GM20431 (cell line): ENCODE measurements around the gene DGUOK.

Experiments
- in situ Hi-C: fragments of 300-500 bp; cut with MseI, MboI; formaldehyde crosslinking; loops from one replicate; pipeline ENCODE4 v1.15.0; 2020; ENCODE audit warnings: low sequenced_read_pairs; ENCODE audit not compliant: unreplicated experiment

Gene DGUOK

DNA sequence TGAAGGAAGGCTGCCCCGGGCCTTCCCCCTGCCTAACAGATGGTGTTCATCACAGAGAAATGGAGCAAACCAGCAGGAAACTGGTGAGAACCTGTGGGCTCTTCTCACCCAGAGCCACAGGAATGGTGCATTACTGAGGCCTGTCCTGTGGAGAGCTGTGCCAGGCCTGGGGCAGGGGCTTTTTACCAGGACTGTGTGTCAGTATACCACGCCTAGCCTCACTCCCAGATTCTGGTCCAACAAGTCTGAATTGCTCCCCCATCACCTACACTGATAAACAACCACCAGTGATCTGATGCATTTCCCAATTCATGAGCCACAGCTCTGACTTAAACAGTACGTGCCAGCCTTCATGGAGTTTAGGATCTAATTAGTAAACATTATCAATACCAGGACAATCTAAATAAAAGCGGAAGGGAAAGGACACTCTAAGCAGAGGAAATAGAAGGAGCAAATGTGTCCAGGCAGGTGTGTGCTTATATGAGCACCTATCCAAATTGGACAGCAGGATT is 8.9 kb upstream of the DGUOK start:
- in situ Hi-C loops, result loop anchor here (25.0 kb wide), 1 partner anchor 170 kb away; no protein-coding TSS in a partner anchor

DNA sequence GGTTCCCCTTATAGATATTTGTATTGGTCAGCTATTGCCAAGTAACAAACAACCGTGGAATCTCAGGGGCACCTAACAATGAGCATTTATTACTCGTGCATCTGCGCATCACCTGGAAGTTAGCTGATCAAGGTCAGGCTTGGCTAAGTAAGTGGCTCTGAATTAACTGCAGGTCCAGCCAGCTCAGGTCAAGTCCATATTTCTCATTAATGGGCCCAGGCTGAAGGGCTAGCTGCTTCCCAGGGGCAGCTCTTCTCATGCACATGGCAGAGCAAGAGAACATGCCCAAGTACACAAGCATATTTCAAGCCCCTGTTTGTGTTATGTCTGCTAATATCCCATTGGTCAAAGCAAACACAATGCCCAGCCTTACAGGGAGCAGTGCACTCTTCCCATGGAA is 7.8 kb upstream of the DGUOK start:
- in situ Hi-C loops, result loop anchor here (25.0 kb wide), 1 partner anchor 168 kb away; no protein-coding TSS in a partner anchor

DNA sequence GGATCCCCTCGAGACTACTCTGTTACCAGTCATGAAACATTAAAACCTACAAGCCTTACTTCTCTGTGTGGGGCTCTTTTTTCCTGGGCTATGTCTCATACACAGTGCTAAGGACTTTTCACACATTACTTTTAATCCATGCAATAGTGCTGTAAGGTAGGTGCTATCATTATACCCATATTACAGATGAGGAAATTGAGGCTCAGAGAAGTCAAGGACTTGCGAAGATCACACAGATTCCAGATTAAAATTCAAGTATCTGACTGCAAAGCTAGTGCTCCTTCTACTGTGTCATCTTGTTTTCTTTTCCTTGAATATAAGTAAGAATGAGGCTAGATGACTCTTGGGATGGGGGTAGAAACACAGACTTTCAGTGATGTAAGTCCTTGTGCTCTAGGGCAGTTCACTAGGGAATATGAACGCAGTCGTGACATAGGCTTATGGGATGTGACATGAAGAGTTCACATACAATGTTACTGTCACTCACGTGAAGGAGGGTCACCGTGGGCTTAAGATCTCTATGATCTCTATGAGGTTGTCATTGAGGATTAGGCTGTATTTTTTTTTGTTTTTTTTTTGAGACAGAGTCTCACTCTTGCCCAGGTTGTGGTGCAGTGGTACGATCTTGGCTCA is 7.0 kb upstream of the DGUOK start:
- in situ Hi-C loops, result loop anchor here (25.0 kb wide), 1 partner anchor 168 kb away; no protein-coding TSS in a partner anchor

DNA sequence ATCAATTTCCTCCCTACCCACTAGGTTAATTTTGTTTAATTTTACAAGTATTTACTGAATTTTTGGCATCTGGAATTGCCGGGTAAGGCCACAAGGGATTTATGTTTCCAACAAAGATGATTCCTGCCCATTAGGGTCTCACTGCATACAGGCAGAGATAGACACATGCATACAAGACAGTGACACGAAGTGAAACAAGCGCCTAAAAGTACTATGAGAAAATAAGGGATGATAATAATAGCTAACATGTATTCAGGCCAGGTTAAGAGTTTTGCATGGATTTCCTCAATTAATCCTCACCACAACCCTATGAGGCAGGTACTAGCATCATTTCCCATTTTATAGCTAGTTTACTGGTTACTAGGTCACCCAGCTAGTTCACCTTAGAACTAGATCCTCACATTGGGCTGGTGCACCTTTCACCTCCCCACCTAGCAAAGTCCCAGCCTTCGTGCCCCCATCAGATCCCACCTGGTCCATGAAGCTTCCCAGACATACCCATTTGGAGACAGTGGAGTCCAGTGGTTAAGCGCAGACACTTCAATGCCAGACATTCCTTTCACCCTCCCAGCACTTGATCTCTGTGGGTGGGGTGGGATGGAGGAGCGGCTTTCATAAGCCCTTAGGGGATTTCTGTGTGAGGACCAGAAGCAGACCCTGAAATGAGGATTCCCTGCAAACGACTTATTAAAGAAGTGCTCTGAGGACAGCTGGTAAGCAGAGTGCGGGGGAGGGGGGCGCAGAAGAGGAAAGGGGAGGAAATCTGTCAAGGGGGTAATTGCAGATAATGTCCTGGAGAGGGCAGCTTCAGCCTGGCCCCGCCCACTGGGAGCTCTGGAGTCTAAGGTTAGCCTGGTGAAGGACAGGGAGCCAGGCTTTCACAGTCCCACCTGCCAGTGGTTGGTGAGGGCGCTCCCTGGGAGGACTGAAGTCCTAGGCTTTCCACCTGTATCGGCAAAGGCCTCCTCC is 5.8 kb upstream of the DGUOK start:
- in situ Hi-C loops, result loop anchor here (25.0 kb wide), 1 partner anchor 166 kb away; no protein-coding TSS in a partner anchor

DNA sequence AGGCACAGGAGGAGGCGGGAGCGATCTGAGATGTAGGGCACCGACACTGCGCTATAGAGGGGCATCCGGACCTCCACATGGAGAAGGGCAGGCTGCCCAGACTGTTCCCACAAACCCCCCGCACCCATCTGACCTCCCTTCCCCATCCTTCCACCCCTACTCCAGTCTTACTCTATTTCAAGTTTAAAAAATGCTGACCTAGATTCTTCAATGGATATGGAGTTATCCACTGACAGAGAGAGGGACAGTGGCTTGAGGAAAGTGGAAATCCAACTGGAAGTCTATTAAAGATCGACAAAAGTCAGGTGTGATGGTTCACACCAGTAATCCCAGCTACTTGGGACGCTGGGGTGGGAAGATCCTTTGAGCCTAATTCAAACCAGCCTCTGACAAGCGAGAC is 5.1 kb upstream of the DGUOK start:
- in situ Hi-C loops, result loop anchor here (25.0 kb wide), 1 partner anchor 166 kb away; no protein-coding TSS in a partner anchor

DNA sequence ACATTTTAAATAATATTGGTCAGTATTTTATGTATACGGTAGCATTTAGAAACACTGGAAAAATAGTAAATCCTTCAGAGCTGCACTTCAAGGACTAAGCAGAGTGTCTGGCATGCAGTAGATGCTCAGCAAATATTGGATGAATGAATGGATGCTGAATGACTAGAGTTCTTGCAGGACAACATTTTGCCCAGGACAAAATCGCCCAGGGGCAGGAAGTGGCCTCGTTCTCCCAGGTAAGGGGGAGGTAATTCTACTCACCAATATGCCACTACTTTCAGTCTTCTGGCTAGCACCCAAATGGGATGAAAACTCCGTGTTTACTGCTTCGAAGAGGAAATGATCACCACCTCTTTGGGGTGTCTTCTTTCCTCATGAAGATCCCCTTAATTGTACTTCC is 4.0 kb upstream of the DGUOK start:
- in situ Hi-C loops, result loop anchor here (25.0 kb wide), 1 partner anchor 165 kb away; no protein-coding TSS in a partner anchor

DNA sequence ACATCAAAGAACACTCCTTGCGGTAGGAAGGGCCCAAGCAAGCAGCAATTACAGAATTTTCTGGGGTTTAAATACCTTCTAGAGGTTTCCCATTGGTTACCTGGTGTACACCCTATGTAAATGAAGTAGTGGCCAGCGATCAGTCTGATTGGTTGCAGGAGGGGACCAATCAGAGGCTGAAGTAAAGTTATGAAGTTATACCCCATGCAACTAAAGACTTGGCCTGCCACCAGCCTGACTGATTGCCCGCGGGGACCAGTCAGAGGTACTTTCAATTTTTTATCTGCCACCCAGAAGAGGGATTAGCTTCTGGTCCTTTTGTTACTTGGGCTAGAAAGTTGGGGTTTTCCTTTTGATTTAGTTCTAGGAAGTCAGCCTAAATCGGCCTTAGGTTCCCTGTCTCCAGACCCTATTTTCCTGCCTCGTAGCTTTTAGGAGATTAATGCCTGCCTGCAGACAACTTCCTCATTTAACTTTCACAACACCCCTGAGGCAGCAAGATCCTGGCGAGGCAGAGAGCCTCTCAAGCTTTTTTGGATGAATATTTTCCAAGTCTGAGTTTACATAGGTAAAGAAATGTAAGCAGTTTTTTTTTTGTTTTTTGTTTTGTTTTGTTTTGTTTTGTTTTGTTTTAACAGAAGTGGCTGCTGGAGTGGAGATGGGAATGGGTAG is 1.5 kb upstream of the DGUOK start:
- in situ Hi-C loops, result no loop called here

DNA sequence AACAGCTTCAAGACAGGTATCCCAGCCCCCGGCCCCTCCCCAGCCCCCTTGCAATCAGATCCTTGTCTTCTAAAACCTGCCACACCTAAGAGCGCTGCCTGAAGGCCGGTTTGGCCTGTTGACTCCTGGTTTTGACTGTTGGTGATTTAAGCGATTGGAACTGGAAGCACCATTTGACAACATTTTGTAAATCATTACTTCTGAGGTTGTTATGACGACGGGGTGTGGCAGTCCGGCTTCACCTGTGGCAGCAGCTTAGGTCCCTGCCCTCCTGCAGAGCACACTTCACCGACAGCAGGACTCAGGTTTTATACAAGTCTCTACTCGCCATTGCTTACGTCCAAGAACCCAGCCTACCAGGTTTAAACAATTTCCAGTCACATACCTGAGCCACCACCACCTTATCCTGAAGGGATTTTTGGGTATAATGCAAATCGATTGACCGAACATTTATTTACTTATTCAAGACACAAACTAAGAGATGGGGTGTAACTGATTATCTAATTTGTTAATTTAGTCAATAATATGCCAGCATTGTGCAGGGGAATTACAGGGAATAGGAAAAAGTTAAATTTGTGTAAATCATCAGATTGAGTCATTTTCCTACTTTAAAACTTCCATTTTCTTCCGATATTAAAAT is 707 bp upstream of the DGUOK start:
- in situ Hi-C loops, result no loop called here

DNA sequence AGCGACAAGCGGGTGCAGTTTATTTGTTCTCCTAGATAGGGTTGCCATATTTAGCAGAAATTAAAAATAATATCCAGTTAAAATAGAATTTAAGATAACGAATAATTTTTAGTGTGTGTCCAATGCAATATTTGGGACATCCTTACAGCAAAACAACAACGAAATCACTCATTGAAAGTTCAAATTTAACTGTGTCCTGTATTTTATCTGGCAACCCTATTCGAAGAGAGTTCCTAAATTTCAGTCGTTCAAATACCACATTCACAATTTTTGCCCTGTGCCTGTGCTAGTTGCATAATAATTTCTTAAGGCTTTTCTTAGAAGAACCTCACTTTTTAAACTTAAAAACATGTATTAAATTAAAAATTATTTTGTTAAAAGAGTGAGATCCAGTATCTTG is 664 bp downstream of the DGUOK start:
- in situ Hi-C loops, result no loop called here

DNA sequence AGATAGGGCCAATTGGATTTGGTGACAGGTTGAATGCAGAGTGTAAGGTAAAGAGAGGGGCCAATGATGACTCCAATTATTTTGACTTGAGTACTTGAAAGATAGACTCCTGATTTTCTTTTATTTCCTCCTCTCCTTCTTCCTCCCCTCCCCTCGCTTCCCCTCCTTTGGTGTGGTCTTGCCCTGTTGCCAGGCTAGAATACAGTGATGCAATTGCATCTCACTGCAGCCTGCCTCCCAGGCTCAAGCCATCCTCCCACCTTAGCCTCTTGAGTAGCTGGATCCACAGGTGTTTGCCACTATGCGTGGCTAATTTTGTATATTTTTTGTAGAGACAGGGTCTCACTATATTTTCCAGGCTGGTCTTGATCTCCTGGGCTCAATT is 2.3 kb downstream of the DGUOK start:
- in situ Hi-C loops, result no loop called here

DNA sequence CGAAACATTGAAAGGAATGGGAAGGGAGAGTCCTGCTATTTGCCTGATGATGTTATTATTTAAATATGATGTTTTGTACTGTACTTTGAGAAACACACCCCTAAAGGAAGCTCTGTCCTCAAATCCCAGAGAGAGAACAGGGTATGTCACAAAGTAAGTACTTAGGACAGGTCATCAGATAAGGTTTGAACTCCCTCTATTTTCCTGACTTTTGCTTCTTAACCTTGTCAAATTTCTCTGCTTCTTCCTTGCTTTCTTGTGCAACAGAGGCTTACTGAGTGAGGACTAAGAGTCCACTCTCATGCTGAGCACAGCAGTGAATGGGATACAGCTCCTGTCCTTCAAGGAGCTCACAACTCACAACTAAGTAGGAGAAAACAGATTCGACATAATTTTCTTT is 3.7 kb downstream of the DGUOK start:
- in situ Hi-C loops, result no loop called here

DNA sequence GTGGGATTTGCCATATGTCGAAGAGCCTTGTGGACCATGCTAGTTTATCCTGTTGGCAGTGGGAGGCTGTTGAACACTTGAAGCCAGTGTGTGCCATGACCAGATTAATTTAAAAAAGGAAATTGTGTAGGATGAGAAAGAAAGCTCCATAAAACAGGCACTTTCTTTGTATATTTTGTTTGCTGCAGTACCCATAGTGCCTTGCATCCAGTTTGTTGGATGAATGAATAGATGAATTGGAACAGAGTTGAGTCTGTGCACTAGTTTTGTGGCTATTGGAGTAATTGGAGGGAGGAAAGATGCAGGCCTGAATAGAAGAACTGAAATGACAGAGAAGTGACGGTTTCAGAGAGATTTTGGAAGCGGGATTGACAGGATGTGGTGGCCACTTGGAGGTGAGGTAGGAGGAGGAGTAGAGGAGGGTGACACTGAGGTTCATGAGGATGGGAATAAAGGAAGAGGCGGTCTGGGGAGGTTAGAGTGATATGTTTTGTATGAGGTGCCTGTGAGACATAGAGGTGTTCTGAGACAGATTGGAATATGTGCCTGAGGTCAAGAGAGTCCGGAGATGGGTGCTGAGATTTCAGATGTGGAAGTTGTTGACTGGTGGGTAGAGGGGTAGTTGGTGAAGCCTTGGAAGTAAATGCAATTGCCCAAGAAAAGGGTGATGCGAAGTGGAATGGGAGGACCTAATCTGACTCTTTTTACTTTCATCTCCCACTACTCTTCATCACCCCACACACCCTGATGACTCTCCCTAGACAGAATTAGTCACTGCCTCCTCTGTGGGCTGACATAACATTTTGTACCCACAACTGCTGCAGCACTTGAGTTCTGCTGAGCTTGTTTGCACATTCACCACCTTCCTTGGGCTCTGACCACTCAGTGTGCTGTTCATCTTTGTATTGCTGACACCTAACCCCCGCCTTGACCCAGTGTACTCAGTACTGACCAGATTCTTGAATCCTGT is 5.1 kb downstream of the DGUOK start:
- in situ Hi-C loops, result no loop called here

DNA sequence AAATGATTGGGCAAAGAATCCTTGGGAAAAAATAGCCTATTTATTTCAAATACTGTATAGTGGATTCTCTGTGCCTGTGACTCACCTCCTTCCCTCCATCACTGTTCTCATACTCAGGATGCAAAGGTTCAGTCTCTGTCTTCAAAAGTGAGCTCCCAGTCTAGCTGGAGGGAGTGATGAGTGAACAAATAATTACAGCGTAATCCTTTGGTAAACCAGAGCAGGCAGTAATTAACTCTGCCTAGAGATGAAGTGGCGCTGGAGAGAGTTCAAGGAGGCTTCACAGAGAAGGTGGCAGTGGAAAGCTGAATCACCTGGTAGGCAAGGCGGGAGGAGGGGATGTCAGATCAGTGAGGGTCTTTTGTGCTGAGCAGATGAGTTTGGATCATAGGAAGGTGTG is 6.5 kb downstream of the DGUOK start:
- in situ Hi-C loops, result no loop called here

DNA sequence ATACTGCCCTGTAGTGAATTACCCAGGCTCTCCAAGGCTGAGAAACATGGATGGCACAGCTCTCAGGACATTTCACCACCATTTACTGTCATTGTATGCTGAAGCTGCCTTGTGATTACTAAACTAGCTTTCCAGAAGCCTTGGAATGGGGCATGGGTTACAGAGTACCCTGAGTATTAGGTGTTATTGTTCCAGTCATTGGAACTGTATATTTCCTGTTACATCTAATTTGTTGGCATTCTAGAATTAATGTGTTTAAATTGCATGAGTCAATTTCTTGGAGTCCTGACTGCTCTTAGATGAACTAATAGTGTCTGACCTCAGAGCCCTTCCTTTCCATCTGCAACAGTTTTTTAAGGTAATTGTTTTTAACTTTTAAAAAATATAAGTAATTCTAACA is 9.0 kb downstream of the DGUOK start:
- in situ Hi-C loops, result no loop called here

DNA sequence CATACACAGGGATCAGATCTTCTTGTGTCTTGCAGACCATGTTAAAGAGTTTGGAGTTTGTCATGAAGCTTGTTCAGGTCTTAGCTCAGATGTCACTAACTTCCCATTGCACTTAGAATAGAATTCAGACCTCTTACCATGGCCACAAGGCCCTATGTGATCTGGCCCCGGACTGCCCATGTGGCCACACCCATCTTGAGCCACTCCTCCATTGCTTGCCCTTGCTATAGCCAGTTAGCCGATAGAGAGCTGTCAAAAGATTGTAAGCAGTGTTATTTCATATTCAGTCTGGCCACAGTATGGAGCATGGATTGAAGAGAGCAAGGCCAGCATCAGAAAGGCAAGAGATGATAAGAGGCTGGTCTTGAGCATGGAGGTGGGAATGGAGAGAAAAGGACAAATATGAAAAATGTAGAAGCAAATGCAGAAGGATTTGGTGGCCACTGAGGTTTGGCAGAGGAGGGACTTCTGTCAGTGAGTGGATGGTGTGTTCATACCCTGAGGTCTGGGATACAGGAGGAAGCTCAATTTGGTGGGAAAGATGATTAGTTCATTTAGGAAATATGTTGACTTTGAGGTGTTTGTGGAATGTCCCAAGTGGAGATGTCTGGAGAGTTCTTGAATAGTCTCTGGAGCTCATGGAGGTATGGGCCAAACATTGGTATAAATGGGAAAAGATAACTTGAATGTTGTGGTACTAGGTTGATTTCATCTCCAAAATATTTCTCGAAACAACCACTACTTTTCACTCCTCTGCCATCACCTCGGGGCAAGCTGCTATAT is 10.6 kb downstream of the DGUOK start:
- in situ Hi-C loops, result no loop called here

DNA sequence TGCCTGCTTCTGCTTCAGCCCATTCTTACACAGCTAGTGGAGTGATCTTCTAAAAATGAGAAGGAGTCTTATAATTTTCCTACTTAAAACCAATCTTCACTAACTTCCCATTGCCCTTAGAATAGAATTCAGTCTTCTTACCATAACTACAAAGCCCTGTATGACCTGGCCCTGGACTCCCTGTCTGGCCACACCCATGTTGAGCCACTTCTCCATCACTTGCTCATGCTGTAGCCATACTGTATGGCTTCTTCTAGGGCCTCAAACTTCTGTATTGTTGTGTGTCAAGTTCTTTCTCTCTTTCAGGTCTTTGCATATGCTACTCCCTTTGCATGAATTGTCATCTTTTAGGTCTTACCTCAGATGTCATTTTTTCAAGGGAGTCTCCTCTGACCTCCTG is 11.2 kb downstream of the DGUOK start:
- in situ Hi-C loops, result no loop called here

DNA sequence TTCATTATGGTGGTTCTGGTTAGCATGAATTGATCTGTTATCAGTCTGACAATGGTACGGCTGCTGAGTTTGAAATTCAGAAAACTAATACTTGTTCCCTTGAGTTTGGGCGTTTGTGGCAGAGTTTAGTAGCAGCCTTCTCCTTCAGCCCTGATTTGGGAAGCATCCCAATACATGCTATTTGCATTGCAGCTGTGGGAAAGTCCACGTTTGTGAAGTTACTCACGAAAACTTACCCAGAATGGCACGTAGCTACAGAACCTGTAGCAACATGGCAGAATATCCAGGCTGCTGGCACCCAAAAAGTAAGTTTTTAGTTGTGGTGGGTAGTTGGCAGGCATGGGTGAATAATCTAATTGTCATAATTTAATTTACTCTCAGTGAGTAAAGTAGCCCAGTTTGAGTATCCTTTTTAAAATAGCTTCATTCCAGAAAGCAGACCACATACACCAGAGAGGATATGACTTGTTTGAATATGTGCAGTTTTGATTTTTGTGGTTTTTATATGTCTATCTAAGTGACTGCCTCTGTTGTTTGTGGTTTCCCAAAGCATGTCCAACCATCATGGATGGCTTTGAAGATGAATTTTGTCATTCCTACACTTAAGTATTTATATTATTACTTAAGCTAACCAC is 12.2 kb downstream of the DGUOK start:
- in situ Hi-C loops, result no loop called here

DNA sequence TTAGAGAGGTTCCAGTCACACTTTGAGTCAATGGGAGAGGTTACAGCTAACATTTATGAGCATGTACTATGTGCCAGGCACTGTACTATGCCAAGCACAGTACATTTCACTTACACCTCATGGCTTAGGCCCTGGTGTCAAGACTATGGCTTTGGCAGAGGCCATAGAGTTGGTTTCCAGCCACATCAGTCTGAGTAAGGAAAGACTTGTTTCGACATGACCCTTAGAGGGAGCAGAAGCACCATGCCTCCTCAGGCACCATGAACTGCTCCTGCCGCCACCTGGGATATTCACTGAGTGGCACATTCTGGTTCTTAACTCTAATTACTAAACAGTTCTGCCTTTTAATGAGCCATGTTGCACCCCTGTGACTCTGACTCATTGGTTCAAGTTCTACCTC is 12.7 kb downstream of the DGUOK start:
- in situ Hi-C loops, result no loop called here
